Measurements from ENCODE around the gene CDH9.

The CDH9 gene

GRCh38 chr5:27009540-27009915 is 28.9 kb downstream of the CDH9 start:
- no peaks in the 10 kb centered on the region for H3K27me3 Mint-ChIP-seq
- ATAC-seq (replicated peaks) (no peak), DNase-seq (no peak)

GRCh38 chr5:27008604-27009539 is 29.5 kb downstream of the CDH9 start:
- Mint-ChIP-seq H3K4me3 (no peak overlapping the region), H3K27ac (no peak overlapping the region), H3K9me3 (peaks cover 0 to 3% of the 10 kb centered on the region in 2 donors), H3K4me1 (no peaks in the 10 kb centered on the region), H3K27me3 (no peaks in the 10 kb centered on the region), H3K36me3 (no peaks in the 10 kb centered on the region)
- ATAC-seq (replicated peaks) (no peak), DNase-seq (no peak)

More at GRCh38 chr5:27009540-27009915, 28.9 kb downstream of the CDH9 start:
- H3K9me3 Mint-ChIP-seq = peaks cover 0 to 3% of the 10 kb centered on the region in 2 donors
- H3K4me1 Mint-ChIP-seq = no peaks in the 10 kb centered on the region
- H3K36me3 Mint-ChIP-seq = no peaks in the 10 kb centered on the region
- no peak overlapping the region for H3K27ac Mint-ChIP-seq
- no peak overlapping the region for H3K4me3 Mint-ChIP-seq

GRCh38 chr5:27007121-27007520 is 31.3 kb downstream of the CDH9 start:
- Mint-ChIP-seq H3K4me1 (no peaks in the 10 kb centered on the region), H3K9me3 (peaks cover 0 to 3% of the 10 kb centered on the region in 2 donors), H3K27ac (no peak overlapping the region), H3K36me3 (no peaks in the 10 kb centered on the region), H3K27me3 (no peaks in the 10 kb centered on the region), H3K4me3 (no peak overlapping the region)
- ATAC-seq (replicated peaks) (no peak), DNase-seq (no peak)

GRCh38 chr5:26986985-26987384 is 51.4 kb downstream of the CDH9 start:
- no peaks in the 10 kb centered on the region for H3K27me3 Mint-ChIP-seq
- H3K36me3 Mint-ChIP-seq = no peaks in the 10 kb centered on the region
- no peak overlapping the region for H3K4me3 Mint-ChIP-seq
- H3K4me1 Mint-ChIP-seq = no peaks in the 10 kb centered on the region
- DNase-seq (no peak), ATAC-seq (replicated peaks) (no peak)
- H3K27ac Mint-ChIP-seq = no peak overlapping the region
- H3K9me3 Mint-ChIP-seq = peaks cover 0 to 4% of the 10 kb centered on the region in 2 donors

- ATAC-seq (replicated peaks) (no peak), DNase-seq (no peak)
- H3K27ac Mint-ChIP-seq = no peak overlapping the region
- no peaks in the 10 kb centered on the region for H3K36me3 Mint-ChIP-seq
- no peak overlapping the region for H3K4me3 Mint-ChIP-seq
- peaks cover 2 to 4% of the 10 kb centered on the region in 2 donors for H3K9me3 Mint-ChIP-seq
- no peaks in the 10 kb centered on the region for H3K27me3 Mint-ChIP-seq
- no peaks in the 10 kb centered on the region for H3K4me1 Mint-ChIP-seq
Measured at GRCh38 chr5:26981750-26982149, 56.6 kb downstream of the CDH9 start.

GRCh38 chr5:26959290-26959689 is 79.1 kb downstream of the CDH9 start:
- Mint-ChIP-seq H3K4me1 (no peaks in the 10 kb centered on the region), H3K27me3 (no peaks in the 10 kb centered on the region), H3K9me3 (peaks cover 6 to 8% of the 10 kb centered on the region in 2 donors), H3K36me3 (no peaks in the 10 kb centered on the region), H3K4me3 (no peak overlapping the region), H3K27ac (no peak overlapping the region)
- DNase-seq (no peak), ATAC-seq (replicated peaks) (no peak)

GRCh38 chr5:26955161-26955560 is 83.2 kb downstream of the CDH9 start:
- no peak overlapping the region for H3K27ac Mint-ChIP-seq

GRCh38 chr5:26948921-26949320 is 89.5 kb downstream of the CDH9 start:
- no peaks in the 10 kb centered on the region for H3K27me3 Mint-ChIP-seq

More at GRCh38 chr5:26955161-26955560, 83.2 kb downstream of the CDH9 start:
- DNase-seq (no peak), ATAC-seq (replicated peaks) (no peak)
- H3K36me3 Mint-ChIP-seq = no peaks in the 10 kb centered on the region
- H3K4me1 Mint-ChIP-seq = no peaks in the 10 kb centered on the region
- no peak overlapping the region for H3K4me3 Mint-ChIP-seq
- H3K27me3 Mint-ChIP-seq = no peaks in the 10 kb centered on the region
- peaks cover 4 to 11% of the 10 kb centered on the region in 2 donors for H3K9me3 Mint-ChIP-seq

GRCh38 chr5:26945901-26946300 is 92.5 kb downstream of the CDH9 start:
- Mint-ChIP-seq H3K9me3 (no peaks in the 10 kb centered on the region), H3K4me3 (no peak overlapping the region), H3K27me3 (no peaks in the 10 kb centered on the region), H3K27ac (no peak overlapping the region), H3K36me3 (no peaks in the 10 kb centered on the region), H3K4me1 (no peaks in the 10 kb centered on the region)
- ATAC-seq (replicated peaks) = no peak
- DNase-seq = no peak

More at GRCh38 chr5:26948921-26949320, 89.5 kb downstream of the CDH9 start:
- ATAC-seq (replicated peaks) = no peak
- Mint-ChIP-seq H3K4me3 (no peak overlapping the region), H3K4me1 (no peaks in the 10 kb centered on the region), H3K36me3 (no peaks in the 10 kb centered on the region), H3K9me3 (peaks cover 1 to 3% of the 10 kb centered on the region in 2 donors), H3K27ac (no peak overlapping the region)
- no peak for DNase-seq

- ATAC-seq (replicated peaks) (no peak), DNase-seq (no peak)
- Mint-ChIP-seq H3K4me1 (no peaks in the 10 kb centered on the region), H3K27me3 (no peaks in the 10 kb centered on the region), H3K9me3 (no peaks in the 10 kb centered on the region), H3K4me3 (no peak overlapping the region), H3K36me3 (no peaks in the 10 kb centered on the region), H3K27ac (no peak overlapping the region)
Measured at GRCh38 chr5:26942481-26942880, 95.9 kb downstream of the CDH9 start.

GRCh38 chr5:26940994-26941393 is 97.4 kb downstream of the CDH9 start:
- H3K4me1 Mint-ChIP-seq = no peaks in the 10 kb centered on the region
- no peaks in the 10 kb centered on the region for H3K27me3 Mint-ChIP-seq
- H3K4me3 Mint-ChIP-seq = no peak overlapping the region
- no peak overlapping the region for H3K27ac Mint-ChIP-seq
- no peaks in the 10 kb centered on the region for H3K9me3 Mint-ChIP-seq
- DNase-seq (no peak), ATAC-seq (replicated peaks) (no peak)
- H3K36me3 Mint-ChIP-seq = no peaks in the 10 kb centered on the region

- ATAC-seq (replicated peaks) (no peak), DNase-seq (no peak)
- Mint-ChIP-seq H3K4me3 (no peak overlapping the region), H3K27ac (no peak overlapping the region), H3K36me3 (no peaks in the 10 kb centered on the region), H3K4me1 (no peaks in the 10 kb centered on the region), H3K27me3 (no peaks in the 10 kb centered on the region), H3K9me3 (peaks cover 9 to 10% of the 10 kb centered on the region in 2 donors)
Measured at GRCh38 chr5:26932238-26932637, 106.1 kb downstream of the CDH9 start.

- Mint-ChIP-seq H3K4me3 (no peak overlapping the region), H3K9me3 (peaks cover 4 to 23% of the 10 kb centered on the region in 2 donors), H3K36me3 (no peaks in the 10 kb centered on the region), H3K27me3 (no peaks in the 10 kb centered on the region), H3K4me1 (no peaks in the 10 kb centered on the region), H3K27ac (no peak overlapping the region)
- ATAC-seq (replicated peaks) = no peak
- DNase-seq = no peak
Measured at GRCh38 chr5:26921439-26921838, 116.9 kb downstream of the CDH9 start.

GRCh38 chr5:26903469-26903868 is 134.9 kb downstream of the CDH9 start:
- Mint-ChIP-seq H3K27ac (no peak overlapping the region), H3K9me3 (peaks cover 0 to 4% of the 10 kb centered on the region in 2 donors), H3K36me3 (no peaks in the 10 kb centered on the region), H3K4me3 (no peak overlapping the region), H3K27me3 (no peaks in the 10 kb centered on the region), H3K4me1 (no peaks in the 10 kb centered on the region)
- no peak for ATAC-seq (replicated peaks)
- DNase-seq = no peak

GRCh38 chr5:26894719-26895263 is 143.6 kb downstream of the CDH9 start:
- Mint-ChIP-seq H3K27me3 (no peaks in the 10 kb centered on the region), H3K27ac (no peak overlapping the region), H3K4me1 (no peaks in the 10 kb centered on the region), H3K9me3 (peaks cover 0 to 4% of the 10 kb centered on the region in 2 donors), H3K36me3 (no peaks in the 10 kb centered on the region), H3K4me3 (no peak overlapping the region)
- no peak for ATAC-seq (replicated peaks)
- no peak for DNase-seq
